NCI-H748 (cell line): ENCODE measurements around the gene TSPY2.
"Not testable (repeated sequence)": the region's sequence is repeated elsewhere in the genome, so short reads cannot be mapped to it uniquely, and the experiment has no call there.

Experiments used
- DNase-seq: peaks from one replicate; lab custom pipeline; 2025; ENCODE audit not compliant: unreplicated experiment; lab: John Stamatoyannopoulos, UW

The TSPY2 gene

GRCh38 chrY:6245923-6246322, at the start of gene TSPY2:
Gene TSPY2, plus strand, starts transcription at chrY:6246223. Its CDS starts 46 bp downstream, at chrY:6246269.
- not testable (repeated sequence) for DNase-seq

- DNase-seq, result not testable (repeated sequence)
Observed at GRCh38 chrY:6209565-6209964, 36.5 kb upstream of the TSPY2 start.

- not testable (repeated sequence) for DNase-seq
Observed at GRCh38 chrY:6217045-6217444, 29.0 kb upstream of the TSPY2 start.

- not testable (repeated sequence) for DNase-seq
Observed at GRCh38 chrY:6269839-6270238, 23.8 kb downstream of the TSPY2 start.
